NCI-H748 (cell line): Measurements from ENCODE around the gene URI1.
"Not testable (repeated sequence)": the region's sequence is repeated elsewhere in the genome, so short reads cannot be mapped to it uniquely, and the experiment has no call there.

Experiments used
- DNase-seq: peaks from one replicate; lab custom pipeline; 2025; ENCODE audit not compliant: unreplicated experiment; lab: John Stamatoyannopoulos, UW

Gene URI1

GRCh38 chr19:30020189-30020588 is 78.2 kb downstream of the URI1 start:
- DNase-seq: no peak

GRCh38 chr19:30022659-30023058 is 80.6 kb downstream of the URI1 start:
- DNase-seq: no peak

DNA sequence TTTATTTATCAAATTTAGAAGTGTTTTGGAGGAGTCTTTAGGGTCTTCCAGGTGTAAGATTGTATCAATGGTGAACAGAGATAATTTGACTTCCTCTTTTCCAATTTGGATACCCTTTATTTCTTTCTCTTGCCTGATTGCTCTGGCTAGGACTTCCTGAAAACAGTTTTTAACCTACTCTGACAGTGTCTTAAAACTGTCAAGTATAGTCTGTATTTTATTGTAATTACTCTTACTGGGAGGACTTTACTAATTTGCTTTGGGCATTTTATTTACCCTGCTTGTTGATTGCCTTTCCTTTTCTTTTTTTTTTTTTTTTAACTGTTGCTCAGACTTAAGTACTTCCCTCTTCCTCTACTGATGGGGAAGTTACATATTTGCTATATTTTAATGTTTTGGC is 81.3 kb downstream of the URI1 start:
- DNase-seq: no peak

GRCh38 chr19:30024091-30024490 is 82.1 kb downstream of the URI1 start:
- DNase-seq: no peak

DNA sequence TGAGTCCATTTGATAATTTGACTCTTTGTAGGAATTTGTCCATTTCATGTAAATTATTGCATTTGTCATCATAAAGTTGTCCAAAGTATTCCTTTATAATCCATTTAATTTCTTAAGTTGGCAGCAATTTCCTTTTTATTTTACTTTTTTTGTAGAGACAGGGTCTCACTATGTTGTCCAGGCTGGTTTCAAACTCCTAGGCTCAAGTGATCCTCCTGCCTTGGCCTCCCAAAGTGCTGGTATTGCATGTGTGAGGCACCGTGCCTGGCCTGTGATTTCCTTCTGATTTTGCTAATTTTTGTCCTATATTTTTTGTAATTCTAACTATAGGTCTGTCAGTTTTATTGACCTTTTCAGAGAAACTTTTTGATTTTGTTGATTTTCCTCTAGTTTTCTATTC is 84.9 kb downstream of the URI1 start:
- DNase-seq: no peak

DNA sequence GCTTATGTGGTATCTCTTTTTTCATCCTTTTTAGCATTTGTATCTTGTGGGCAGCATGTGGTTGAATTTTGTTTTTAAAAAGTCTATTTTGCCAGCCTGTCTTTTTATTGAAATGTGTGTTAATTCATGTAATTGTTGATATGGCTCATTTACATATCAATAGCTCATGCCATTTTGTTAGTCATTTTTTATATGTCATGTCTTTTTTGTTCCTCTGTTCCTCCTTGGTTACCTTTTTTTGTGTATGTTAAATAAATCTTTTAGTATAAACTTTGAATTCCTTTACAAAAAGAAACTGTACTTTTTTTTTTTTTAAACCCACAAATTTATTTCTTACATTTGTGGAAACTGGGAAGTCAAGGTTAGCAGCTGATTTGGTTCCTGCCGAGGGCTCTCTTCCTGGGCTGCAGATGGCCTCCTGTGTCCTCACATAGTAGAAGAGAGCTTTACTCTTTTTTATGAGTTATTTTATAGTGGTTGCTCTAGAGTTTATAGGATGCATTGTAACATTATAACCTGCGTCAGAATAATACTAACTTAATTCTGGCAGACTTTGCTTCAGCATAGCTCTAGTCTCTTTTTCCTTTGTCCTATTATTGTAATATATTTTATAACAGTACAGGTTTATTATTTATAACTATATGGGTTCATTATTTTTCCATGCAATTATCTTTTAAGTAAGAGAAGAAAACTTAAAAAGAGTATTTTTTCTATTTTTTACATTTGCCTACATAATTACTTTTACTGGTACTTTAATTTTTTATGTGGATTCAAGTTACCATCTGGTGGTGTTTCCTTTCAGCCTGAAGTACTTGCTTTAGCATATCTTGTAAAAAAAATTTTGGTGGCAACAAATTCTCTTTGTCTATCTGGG is 86.3 kb downstream of the URI1 start:
- no peak for DNase-seq

DNA sequence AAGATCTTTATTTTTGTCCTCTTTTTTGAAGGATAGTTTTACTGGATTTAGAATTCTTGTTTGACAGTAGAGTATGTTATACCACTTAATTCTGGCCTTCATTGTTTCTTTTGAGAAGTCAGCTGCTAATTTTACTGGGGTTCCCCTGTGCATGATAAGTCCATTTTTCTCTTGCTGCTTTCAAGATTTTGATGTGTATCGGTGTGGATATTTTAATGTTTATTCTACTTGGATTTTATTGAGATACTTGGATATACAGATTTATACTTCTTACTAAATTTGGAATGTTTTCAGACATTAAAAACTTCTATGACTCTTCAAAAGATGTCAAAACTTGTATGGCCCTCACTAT is 86.9 kb downstream of the URI1 start:
- no peak for DNase-seq

DNA sequence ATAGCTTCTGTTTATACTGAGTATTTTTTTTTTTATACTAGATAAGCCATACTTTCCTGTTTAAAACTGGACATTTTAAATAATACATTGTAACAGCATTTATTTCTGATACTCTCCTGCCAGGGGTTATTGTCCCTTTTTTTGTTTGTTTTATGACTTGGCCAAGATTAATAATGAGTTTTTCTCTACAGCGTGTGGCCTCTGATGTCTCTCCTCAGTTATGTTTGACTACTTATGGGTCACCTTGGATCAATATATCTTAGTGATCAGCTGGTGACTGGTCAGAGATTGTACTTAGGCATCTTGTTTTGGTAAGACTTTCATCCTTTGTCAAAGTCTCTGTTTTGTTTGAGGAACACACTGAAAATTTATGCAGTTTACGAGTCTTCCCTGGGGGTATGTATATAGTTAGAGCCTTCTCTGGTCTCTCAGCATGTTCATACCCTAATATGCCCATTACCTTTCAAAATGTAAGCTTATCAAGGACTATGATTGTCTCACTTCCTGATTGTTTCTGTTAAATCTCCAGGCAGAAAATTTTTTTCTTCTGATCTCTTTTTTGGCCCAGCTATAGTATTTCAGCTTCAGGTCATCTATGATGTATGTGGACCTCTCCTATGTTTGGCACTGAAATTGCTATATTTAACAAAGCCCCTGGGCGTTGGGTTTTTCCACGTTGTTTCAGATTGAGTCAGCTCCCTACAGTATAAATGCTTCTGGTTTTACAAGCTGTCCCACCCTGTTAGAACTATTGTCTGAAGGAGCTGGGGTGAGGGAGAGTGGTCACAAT is 87.9 kb downstream of the URI1 start:
- DNase-seq: no peak

DNA sequence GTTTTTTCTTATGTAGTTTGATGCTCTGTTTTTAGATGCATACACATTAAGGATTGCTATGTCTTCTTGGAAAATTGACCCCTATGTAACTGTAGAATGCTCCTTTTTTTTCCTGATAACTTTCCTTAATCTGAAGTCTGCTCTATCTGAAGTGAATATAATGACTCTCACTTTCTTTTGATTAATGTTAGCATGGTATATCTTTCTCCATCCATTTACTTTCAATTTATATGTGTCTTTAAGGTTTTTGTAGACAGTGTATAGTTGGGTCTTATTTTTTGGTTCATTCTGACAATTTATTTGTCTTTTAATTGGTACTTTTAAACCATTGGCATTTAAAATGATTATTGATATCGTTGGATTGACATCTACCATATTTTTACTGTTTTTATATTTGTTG is 92.3 kb downstream of the URI1 start:
- DNase-seq: no peak

DNA sequence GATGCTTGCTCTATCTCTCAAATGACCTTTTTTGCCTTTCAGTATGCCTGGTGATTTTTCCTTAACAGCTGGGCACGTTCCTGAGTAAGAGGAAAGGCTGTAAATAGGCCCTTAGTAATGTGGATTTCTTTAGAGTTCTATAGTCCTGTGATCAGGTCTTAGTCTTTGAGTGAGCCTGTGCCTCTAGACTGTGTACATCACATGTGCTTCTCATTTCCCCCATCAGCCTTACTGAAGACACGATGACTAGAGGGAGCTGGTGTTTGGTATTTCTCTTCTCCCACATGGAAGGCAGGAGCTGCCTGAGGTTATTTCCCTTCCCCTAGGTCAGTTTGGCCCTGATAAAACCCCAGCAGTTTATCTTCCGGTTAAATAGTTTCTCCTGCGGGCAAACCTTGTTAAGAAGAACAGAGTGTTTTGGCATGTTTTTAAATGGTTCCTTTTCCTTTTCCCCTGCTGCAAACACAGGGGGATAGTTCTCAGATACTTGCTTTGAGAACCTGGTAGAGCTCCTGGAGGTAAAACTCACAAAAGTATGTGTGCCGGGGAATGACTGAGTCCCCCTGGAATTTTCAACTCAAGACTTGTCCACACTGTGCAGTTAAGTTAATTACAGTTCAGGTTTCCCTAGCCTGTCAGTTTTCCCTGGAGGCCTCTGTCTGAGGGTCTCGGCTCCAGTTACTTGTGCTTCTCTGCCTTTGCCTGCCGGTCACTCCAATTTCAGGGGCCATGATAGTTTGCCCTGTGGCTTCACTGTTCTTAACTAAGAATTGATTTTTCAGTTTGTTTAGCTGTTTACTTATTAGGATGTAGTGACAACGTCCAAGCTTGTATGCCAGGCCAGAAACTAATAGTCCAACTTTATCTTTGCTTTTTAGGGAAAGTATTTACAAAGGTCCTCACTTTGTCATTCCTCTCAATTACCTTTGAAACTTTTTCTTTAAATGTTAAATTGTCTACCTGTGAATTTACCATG is 94.4 kb downstream of the URI1 start:
- no peak for DNase-seq

- DNase-seq: no peak
Observed at GRCh38 chr19:30037835-30038234, 95.8 kb downstream of the URI1 start.

DNA sequence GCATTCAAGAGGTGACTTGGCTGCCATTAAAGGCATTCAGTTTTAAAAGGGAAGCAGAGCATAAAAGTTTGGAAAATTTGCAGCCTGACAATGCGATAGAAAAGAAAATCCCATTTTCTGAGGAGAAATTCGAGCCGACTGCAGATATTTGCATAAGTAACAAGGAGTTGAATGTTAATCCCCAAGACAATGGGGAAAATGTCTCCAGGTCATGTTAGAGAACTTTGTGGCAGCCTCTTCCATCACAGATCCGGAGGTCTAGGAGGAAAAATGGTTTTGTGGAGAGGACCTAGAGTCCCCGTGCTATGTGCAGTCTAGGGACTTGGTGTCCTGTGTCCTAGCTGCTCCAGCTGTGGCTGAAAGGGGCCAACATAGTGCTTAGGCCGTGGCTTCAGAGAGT is 99.9 kb downstream of the URI1 start:
- not testable (repeated sequence) for DNase-seq

GRCh38 chr19:30043008-30043407 is 101.0 kb downstream of the URI1 start:
- not testable (repeated sequence) for DNase-seq

DNA sequence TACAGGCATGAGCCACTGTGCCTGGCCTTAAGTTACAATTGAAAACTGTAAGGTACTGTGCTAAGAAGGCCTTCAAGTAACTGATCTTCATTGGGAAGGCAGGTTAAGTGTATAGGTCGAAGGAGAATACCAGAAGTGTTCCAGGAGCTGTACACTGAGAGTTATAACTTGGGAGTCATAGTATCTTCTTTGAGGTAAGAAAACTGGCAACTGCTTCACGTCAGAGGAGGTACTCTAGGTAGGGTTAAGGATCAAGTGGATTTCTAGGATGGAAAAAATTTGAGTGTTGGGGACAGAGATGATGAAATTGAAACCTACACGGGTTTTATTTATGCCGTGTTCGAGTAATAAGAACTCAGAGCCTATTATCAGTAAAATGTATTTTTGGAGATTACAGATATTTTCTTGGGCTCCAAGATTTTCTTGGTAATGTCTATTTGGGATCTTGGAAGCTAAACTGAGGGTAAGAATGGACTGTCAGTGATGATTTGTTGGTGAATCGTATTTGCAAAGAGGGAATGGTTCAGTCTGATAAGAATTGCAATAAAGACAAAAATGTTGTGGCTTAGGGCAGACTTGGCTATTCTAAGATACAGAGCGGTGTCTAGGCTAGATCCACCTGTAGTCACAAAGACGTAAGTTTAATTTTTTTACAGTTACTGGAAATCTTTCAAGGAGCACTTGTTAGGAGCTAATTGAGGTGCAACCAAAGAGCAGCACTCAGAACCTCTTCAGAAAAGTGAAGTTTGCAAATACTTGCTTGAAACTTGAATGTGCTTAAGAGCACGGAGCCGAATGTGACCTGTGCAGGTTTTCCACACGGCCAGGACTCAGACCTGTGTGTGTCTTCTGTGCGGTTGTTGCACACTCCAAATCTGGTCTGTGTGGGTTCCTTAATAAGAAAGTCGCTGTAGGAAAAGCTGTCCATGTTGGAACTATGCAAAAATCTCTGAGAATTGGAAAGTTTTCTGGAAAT is 102.5 kb downstream of the URI1 start:
- DNase-seq: no peak

GRCh38 chr19:30046522-30046921 is 104.5 kb downstream of the URI1 start:
- peak; percentile 84 for DNase-seq

DNA sequence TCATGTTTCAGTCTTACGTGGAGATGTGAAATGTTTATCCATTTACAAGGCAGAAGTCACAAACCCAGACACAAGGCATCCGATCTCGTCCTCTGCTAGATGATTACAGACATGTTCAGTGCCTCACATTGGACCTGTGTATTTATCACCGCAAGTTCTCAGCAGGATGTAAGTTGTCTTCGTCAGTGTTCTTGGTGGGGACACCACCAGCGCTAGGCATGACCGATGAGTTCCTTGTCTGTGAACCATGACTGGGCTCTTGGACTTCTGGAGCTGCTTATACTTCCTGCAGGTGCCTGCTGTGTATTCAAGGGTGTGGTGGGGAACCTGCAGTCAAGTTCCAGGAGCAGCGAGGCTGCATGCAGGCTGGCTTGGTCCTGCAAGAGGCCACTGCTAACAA is 105.4 kb downstream of the URI1 start:
- no peak for DNase-seq

- no peak for DNase-seq
Observed at GRCh38 chr19:30049226-30049625, 107.2 kb downstream of the URI1 start.

GRCh38 chr19:30049846-30050667 is 108.0 kb downstream of the URI1 start:
- peak; percentile 23 for DNase-seq
